ENCODE measurements around the gene WIPF2.

DNA sequence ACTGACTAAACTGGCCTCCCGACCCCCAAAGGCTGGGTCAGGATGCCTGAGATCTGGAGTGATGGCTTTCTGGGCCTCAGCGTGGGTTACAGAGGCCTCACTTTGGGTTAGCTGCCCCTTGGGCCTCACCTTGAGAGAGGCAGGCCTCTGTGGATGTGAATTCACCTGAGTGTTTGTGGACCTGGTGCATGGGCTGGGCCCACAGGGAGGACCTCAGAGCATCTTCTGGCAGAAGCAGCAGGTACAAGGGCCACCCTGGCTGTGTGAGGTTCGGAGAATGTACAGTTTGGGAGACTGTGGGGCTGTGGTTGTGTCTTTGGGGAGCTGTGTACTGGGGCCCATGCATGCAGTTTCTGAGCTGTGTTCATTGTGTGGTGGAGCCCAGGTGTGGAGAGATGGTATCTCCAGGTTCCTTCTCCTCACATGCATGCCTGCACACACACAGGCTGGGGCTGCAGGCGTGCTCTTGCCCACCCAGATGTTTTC is 108.2 kb downstream of the WIPF2 start:
- TF ChIP-seq POLR2A (IDR thresholded peaks at IDR 0.05): no peak
- TF ChIP-seq CTCF (IDR thresholded peaks at IDR 0.05): no peak
- no peak for TF ChIP-seq EP300 (IDR thresholded peaks at IDR 0.05)

Data from ovary (tissue), 3 donors.